Activated CD4-positive, alpha-beta T cell treated with anti-CD3 and anti-CD28 coated beads, Interleukin-2, amount 50 U/mL, for 48 hours (primary cell): ENCODE data around the gene ANKRD6.

Experiments
- DNase-seq, 2 experiments: peaks; one replicate each; pipeline ENCODE4 v3.0.0-alpha.2; 2020

ANKRD6 gene

DNA sequence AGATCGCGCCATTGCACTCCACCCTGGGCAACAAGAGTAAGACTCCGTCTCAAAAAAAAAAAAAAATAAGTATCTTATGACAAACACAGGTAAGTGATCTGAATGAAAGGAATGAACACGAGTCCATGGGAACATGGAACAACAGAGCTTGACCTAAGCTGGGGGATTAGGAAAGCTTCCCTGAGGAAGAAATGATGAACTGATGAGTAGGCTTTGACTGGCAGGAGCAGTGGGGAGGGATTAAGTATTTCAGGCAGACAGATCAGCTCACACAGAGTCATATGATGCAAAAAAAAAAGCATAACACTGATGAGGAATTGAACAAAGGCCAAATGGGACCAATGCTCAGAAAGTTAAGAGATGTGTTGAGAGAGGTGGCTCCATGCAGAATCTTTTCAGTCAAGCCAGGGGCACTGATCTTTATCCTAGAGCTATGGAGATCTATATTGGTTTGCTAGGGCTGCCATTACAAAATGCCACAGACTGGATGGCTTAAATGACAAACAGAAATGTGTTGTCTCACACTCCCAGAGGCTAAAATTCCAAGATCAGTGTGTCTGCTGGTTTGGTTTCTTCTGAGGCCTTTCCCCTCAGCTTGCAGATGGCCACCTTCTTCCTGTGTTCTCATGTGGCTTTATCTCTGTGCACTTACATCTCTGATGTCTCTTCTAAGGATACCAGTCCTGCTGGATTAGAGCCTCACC lies 85.6 kb downstream of the ANKRD6 start:
- no peak for DNase-seq

GRCh38 chr6:89520736-89521135 lies 87.8 kb downstream of the ANKRD6 start:
- DNase-seq, result no peak

- DNase-seq, result no peak
These were observed 89.8 kb downstream of the ANKRD6 start for GRCh38 chr6:89522778-89523177.

- DNase-seq, result no peak
These were observed 93.0 kb downstream of the ANKRD6 start for GRCh38 chr6:89525786-89526562.

DNA sequence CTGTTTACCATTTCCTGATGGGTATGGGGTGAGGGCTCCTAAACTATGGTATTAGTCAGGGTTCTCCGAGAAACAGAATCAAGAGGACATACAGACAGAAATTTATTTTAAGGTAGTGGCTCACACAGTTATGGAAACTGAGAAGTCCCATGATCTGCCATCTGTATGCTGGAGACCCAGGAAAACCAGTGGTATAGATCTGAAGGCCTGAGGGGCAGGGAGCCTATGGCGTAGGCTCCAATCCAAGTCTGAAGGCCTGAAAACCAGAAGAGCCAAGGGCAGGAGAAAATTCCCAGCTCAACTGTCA lies 93.6 kb downstream of the ANKRD6 start:
- DNase-seq, result no peak

- DNase-seq, result no peak
These were observed 94.7 kb downstream of the ANKRD6 start for GRCh38 chr6:89527634-89528033.

GRCh38 chr6:89528866-89529265 lies 95.9 kb downstream of the ANKRD6 start:
- no peak for DNase-seq

DNA sequence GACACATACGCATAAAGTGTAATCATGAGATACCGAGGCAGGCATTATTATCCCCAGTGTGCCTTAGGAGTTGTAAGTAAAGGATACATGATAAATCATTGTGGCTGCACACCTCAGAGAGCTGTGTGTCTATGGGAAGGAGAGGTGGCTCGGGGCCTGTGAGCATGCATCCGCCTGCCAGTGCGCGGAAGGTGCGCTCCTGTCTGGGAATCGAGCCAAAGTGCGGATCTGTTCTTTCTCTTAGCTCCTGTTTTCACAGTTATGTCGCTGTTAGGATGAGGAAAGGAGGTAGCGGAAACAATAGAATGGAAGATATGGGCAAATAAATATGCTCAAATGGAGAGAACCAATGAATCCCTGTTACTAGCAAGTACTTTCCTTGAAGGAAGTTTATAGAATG lies 98.0 kb downstream of the ANKRD6 start:
- DNase-seq, result no peak

DNA sequence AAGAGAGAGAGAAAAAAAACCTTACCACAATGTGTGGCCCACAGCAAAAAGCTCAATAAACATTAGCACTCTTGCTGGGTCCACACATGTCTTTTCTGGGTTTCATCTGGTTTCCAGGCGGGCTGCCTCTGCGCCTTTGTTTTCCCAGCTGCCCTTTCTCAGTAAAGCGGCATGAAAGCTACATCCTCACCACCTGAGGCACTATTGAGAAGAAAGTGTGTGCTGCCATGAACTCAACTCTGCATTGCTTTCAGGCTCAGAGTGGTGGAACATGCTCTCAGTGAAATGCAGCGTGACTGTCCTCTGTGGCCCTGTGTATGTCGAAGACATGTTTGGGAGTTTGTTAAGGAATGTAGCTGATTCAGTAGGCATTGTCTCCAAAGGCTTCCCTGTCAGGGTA lies 103.3 kb downstream of the ANKRD6 start:
- DNase-seq, result no peak

DNA sequence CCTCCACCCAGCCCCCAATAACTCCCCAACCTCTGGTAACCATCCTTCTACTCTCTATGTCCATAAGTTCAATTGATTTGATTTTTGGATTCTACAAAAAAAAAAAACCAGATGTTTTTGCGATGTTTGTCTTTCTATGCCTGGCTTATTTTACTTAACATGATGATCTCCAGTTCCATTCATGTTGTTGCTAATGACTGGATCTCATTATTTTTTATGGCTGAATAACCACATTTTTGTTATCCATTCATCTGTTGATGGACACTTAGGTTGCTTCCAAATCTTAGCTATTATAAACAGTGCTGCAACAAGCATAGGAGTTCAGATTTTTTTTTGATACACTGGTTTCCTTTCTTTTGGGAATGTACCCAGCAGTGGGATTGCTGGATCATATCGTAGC lies 106.8 kb downstream of the ANKRD6 start:
- no peak for DNase-seq

- no peak for DNase-seq
These were observed 109.3 kb downstream of the ANKRD6 start for GRCh38 chr6:89542081-89542857.

GRCh38 chr6:89542866-89543265 lies 109.9 kb downstream of the ANKRD6 start:
- no peak for DNase-seq

- no peak for DNase-seq
These were observed 114.3 kb downstream of the ANKRD6 start for GRCh38 chr6:89547281-89547680.

GRCh38 chr6:89553431-89553830 lies 120.5 kb downstream of the ANKRD6 start:
- DNase-seq, result no peak

DNA sequence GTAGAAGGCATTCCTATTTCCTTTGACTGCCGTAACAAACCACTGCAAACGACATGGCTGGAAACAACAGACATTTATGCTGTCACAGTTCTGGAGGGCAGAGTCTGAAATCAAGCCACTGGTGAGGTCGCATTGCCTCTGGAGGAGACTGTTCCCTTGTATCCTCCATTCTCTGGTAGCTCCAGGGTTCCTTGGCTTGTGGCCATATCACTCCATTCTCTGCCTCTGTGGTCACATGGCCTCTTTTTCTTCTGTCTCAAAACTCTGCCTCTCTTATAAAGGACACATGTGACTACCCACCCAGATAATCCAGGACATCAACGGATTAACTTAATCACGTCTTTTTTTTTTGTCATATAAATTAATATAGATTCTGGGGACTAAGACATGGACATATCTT lies 121.2 kb downstream of the ANKRD6 start:
- no peak for DNase-seq

DNA sequence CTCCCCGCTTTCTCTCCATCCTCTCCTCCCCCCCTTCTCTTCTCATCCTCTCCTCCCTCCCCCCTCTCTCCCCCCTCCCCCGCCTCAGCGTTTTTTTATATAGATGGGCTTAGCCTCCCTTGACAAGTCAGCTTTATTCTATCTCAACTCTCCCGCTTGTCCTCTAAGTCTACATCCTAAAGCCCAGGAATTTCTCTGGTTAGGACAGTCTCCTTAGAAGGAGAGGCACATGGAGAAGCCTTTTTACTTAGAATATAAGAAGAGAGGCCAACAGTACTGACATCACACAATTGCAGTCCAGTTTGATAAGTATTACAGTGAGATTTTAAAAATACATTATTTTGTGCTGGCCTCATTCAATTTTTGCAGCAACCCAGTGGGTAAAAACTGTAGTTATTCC lies 122.1 kb downstream of the ANKRD6 start:
- DNase-seq, result no peak

- DNase-seq, result no peak
These were observed 122.9 kb downstream of the ANKRD6 start for GRCh38 chr6:89555806-89556205.

- no peak for DNase-seq
These were observed 126.5 kb downstream of the ANKRD6 start for GRCh38 chr6:89559487-89559886.

DNA sequence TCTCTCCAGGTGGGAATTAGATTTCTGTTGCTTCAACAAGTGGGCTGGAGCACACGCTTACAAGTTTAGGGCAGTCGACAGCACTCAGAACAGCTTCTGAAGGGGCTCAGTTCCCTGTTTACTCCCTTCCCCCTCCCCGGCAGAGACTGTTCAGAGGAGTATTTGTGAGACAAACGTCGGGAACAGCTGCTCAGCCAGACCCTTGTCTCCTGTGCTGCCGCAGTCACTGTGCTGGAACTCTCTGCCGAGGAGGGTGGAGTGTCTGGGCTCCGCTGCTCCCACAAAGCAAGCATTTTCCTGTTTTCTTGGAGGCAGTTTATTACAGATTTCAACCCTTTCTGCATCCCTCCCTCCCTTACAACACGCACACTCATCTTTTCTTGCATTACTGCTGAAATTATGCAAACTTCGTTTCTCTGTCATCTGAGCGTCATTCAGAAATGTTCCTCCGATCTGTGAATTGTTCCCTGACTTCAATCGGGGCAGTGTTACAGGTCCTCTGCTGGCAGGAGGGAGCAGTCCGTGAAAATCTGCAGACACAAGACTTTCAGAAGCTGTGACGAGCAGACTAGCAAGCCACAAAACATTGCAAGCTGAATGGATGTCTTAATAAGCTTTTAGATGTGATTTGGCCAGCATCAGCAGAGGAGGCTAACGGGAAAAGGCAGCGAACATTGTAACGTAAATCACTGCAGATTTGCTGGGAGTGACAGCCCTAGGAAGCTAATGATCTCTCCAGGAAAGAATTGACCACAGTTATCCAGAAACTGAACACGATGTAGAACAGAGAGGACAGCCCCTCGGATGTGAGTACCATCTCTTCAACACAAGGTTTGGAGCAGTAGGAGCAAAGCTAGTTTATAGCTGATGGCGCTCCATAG lies 129.4 kb downstream of the ANKRD6 start:
- DNase-seq, result no peak

DNA sequence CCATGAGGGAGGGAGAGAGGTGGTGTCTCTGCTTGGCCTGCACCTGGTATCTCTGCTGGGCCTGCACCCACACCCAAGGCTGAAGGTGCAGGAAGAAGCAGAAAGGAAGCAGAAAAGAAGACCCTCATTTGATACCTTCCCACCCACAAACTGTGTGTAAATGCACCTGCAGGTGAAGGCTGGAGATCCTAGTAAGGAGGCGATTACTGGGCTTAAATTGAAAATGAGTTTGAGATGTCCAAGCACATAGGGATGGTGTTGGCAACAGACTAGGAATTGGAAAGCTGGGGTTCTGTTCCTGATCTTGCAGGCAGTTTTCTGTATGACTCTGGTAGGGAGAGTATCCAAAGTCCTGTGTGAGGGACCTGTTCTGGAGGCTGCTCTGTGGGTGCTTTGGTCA lies 130.9 kb downstream of the ANKRD6 start:
- no peak for DNase-seq

DNA sequence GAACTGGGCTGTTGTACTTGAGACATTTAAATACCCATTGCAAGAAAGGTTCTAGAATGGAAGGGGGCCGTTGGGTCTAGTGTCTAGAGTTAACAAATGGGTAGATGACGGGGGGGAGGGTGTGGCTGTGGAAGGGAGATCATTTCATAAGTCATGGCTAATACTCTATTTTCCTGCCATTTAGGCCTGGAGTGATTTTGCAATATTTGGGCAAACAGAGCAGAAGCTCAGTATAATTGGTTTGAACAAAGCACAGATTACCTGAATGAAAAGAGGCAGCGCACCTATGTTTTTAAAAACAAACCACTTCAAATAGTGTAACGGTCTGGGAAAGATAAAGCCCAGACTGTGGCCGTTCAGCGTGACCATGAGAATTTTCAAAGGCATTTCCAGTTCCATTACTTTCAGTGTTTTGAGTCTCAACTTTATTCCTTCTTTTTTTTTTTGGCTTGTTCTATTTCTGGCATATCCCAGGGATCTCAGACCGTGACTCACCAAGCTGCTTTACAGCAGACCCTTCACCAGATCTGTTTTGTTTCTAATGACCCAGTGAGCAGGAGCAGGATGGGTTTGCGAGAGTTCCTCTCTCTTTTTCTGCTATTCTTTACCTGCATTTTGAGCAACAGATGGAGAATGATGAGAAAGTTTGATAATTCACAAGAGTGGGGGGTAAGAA lies 131.9 kb downstream of the ANKRD6 start:
- DNase-seq, result no peak
